Epithelial cell of proximal tubule (primary cell): ENCODE measurements around the gene PRMT7. TPM values are rescaled to one million over a fixed set of nuclear protein-coding genes. Genes with fewer than 3 reads are reported as not detected.

Source experiments
- DNase-seq: peaks from one replicate; pipeline ENCODE4 v3.0.0-alpha.2; 2011; ENCODE audit warnings: low read depth
- H3K4me3 ChIP-seq: 2 replicates; pipeline ENCODE4 v1.5.1; 2011; ENCODE audit warnings: low read depth, mild to moderate bottlenecking, low read length
- total RNA-seq: library from RNA; depleted of rRNA; stranded (reverse); fragments of >200 nt; gene quantifications from 2 replicates; pipeline ENCODE4 v1.2.3, GENCODE V29; 2015
- TF ChIP-seq, protein P1 (sequence below): conservative IDR thresholded peaks from 2 replicates; pipeline ENCODE4 v1.5.1; 2012; ENCODE audit warnings: low read depth, mild to moderate bottlenecking, low read length

PRMT7 gene
- total RNA-seq, 1 donor from 2014 or later: 32.1 TPM

- TF ChIP-seq, protein P1, sequence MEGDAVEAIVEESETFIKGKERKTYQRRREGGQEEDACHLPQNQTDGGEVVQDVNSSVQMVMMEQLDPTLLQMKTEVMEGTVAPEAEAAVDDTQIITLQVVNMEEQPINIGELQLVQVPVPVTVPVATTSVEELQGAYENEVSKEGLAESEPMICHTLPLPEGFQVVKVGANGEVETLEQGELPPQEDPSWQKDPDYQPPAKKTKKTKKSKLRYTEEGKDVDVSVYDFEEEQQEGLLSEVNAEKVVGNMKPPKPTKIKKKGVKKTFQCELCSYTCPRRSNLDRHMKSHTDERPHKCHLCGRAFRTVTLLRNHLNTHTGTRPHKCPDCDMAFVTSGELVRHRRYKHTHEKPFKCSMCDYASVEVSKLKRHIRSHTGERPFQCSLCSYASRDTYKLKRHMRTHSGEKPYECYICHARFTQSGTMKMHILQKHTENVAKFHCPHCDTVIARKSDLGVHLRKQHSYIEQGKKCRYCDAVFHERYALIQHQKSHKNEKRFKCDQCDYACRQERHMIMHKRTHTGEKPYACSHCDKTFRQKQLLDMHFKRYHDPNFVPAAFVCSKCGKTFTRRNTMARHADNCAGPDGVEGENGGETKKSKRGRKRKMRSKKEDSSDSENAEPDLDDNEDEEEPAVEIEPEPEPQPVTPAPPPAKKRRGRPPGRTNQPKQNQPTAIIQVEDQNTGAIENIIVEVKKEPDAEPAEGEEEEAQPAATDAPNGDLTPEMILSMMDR: no peak
- no peak for DNase-seq
- no peak overlapping the region for H3K4me3 ChIP-seq
Measured at GRCh38 chr16:68371276-68371651, 60.4 kb downstream of the PRMT7 start.

- no peak overlapping the region for H3K4me3 ChIP-seq
- TF ChIP-seq, protein P1: no peak
- no peak for DNase-seq
Measured at GRCh38 chr16:68371706-68372380, 61.0 kb downstream of the PRMT7 start.

DNA sequence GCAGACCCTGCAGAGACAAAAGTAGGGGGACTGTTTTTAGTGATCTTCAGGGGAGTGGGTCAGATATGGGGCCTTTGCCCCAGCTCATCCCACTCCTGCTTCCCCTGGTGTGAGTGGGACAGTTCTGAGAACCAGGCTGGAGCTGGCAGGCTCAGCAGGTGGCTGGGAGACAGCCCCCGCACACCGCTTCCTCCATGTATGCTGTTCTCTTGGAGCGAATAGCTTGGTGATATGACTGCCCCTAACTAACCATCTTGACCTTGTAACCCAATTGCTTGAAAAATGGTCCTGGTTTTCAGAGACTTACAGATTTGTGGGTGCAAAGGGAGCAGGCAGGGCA is 61.5 kb downstream of the PRMT7 start:
- H3K4me3 ChIP-seq: no peak overlapping the region
- TF ChIP-seq, protein P1: no peak
- no peak for DNase-seq

DNA sequence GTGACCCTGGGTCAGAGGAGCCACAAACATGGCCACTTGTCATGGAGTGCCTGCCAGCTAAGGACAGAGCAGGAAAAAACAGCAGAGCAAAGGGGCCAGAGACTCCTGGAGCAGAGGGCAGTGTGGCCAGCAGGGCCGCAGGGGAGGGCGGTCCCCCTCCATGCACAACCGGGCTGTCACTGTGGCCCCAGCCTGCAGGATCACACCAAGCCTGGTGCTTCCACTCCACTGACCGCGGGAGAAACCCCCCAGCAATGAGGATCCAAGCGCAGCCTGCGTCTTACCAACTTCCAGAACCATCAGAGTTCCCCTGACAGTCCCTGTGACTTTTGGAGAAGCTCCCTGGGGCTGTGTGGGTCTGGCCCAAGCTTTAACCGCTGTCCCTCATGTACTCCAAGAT is 62.0 kb downstream of the PRMT7 start:
- DNase-seq: no peak
- TF ChIP-seq, protein P1: no peak

GRCh38 chr16:68373528-68374245 is 62.9 kb downstream of the PRMT7 start:
- no peak for DNase-seq
- TF ChIP-seq, protein P1: no peak

More for the DNA sequence above, 62.0 kb downstream of the PRMT7 start:
- no peak overlapping the region for H3K4me3 ChIP-seq

GRCh38 chr16:68374246-68374805 is 63.5 kb downstream of the PRMT7 start:
- no peak for DNase-seq
- H3K4me3 ChIP-seq: no peak overlapping the region
- TF ChIP-seq, protein P1: no peak

More at GRCh38 chr16:68373528-68374245, 62.9 kb downstream of the PRMT7 start:
- no peak overlapping the region for H3K4me3 ChIP-seq
